Epithelial cell of proximal tubule (primary cell): ENCODE data around the gene CEP112. TPM values are rescaled to one million over a fixed set of nuclear protein-coding genes. Genes with fewer than 3 reads are reported as not detected.
"Not testable (repeated sequence)": the region's sequence is repeated elsewhere in the genome, so short reads cannot be mapped to it uniquely, and the experiment has no call there.

Experiments
- DNase-seq: peaks from one replicate; pipeline ENCODE4 v3.0.0-alpha.2; 2011; ENCODE audit warnings: low read depth
- H3K4me3 ChIP-seq: 2 replicates; pipeline ENCODE4 v1.5.1; 2011; ENCODE audit warnings: low read depth, mild to moderate bottlenecking, low read length
- CTCF ChIP-seq: conservative IDR thresholded peaks from 2 replicates; pipeline ENCODE4 v1.5.1; 2012; ENCODE audit warnings: low read depth, mild to moderate bottlenecking, low read length
- total RNA-seq: library from RNA; depleted of rRNA; stranded (reverse); fragments of >200 nt; gene quantifications from 2 replicates; pipeline ENCODE4 v1.2.3, GENCODE V29; 2015

CEP112 gene
- total RNA-seq, 1 donor from 2014 or later = 4.7 TPM

- TF ChIP-seq CTCF = no peak
- no peak for DNase-seq
- H3K4me3 ChIP-seq = no peak overlapping the region
Observed at GRCh38 chr17:66089764-66090163, 102.2 kb downstream of the CEP112 start.

- no peak for TF ChIP-seq CTCF
- no peak overlapping the region for H3K4me3 ChIP-seq
- DNase-seq = no peak
Observed at GRCh38 chr17:66088173-66088572, 103.8 kb downstream of the CEP112 start.

- no peak for TF ChIP-seq CTCF
- H3K4me3 ChIP-seq = no peak overlapping the region
- no peak for DNase-seq
Observed at GRCh38 chr17:66087073-66087472, 104.9 kb downstream of the CEP112 start.

- no peak for DNase-seq
- TF ChIP-seq CTCF = no peak
- no peak overlapping the region for H3K4me3 ChIP-seq
Observed at GRCh38 chr17:66085221-66085620, 106.7 kb downstream of the CEP112 start.

GRCh38 chr17:66080670-66081069 is 111.3 kb downstream of the CEP112 start:
- H3K4me3 ChIP-seq, DNase-seq: not testable (repeated sequence)

GRCh38 chr17:66076546-66077190 is 115.3 kb downstream of the CEP112 start:
- no peak for DNase-seq
- no peak overlapping the region for H3K4me3 ChIP-seq
- no peak for TF ChIP-seq CTCF

- no peak for DNase-seq
- no peak for TF ChIP-seq CTCF
- no peak overlapping the region for H3K4me3 ChIP-seq
Observed at GRCh38 chr17:66073384-66073783, 118.5 kb downstream of the CEP112 start.
